ENCODE results near the gene PAIP2. TPM values are rescaled to one million over a fixed set of nuclear protein-coding genes. Genes with fewer than 3 reads are reported as not detected.

Gene PAIP2
- polyA plus RNA-seq, 1 of the 3 experiments (the other 2 are of a cell fraction): 73.2 TPM

- CTCF ChIA-PET: interaction anchor here (1.7 kb wide), 1 partner anchor 17 kb away, joined by 6 read pairs; no protein-coding TSS in a partner anchor
- H3K36me3 ChIP-seq (replicated peaks in 1 of 2; ENCODE audit: control insufficient read depth in 1 of 2, insufficient read depth in 2 of 2, low read length in 1 of 2): no peaks in the 10 kb centered on the region
- peaks cover 83% of the 10 kb centered on the region for H3K79me2 ChIP-seq (ENCODE audit: insufficient read depth)
- H4K20me1 ChIP-seq (ENCODE audit: insufficient read depth): peaks cover 74% of the 10 kb centered on the region
- no peak for DNase-seq
- TF ChIP-seq TCF12 (IDR thresholded peaks at IDR 0.05): no peak
- TF ChIP-seq GATA2 (CRISPR knock-in tag; IDR thresholded peaks at IDR 0.05): no peak
- TF ChIP-seq GABPA (IDR thresholded peaks at IDR 0.05; ENCODE audit: low read depth): no peak
- TF ChIP-seq NRF1 (IDR thresholded peaks at IDR 0.05; ENCODE audit: low read depth, low read length): no peak
- no peak for TF ChIP-seq RAD21 (IDR thresholded peaks at IDR 0.05; ENCODE audit: low read length)
- TF ChIP-seq EP300 (IDR thresholded peaks at IDR 0.05; ENCODE audit: borderline replicate concordance in 1 of 2, low read depth in 1 of 2, low read length in 1 of 2): no peak
- TF ChIP-seq IRF3 (IDR thresholded peaks at IDR 0.05; ENCODE audit: low read depth, low read length): no peak
- no peak for TF ChIP-seq SMC3 (IDR thresholded peaks at IDR 0.05; ENCODE audit: low read depth, low read length)
- no peak for TF ChIP-seq FOXM1 (IDR thresholded peaks at IDR 0.05; ENCODE audit: low read depth)
- TF ChIP-seq POLR2AphosphoS5 (IDR thresholded peaks at IDR 0.05; ENCODE audit: low read depth, low read length): no peak
- TF ChIP-seq PBX3 (IDR thresholded peaks at IDR 0.05): no peak
- TF ChIP-seq, protein P1, sequence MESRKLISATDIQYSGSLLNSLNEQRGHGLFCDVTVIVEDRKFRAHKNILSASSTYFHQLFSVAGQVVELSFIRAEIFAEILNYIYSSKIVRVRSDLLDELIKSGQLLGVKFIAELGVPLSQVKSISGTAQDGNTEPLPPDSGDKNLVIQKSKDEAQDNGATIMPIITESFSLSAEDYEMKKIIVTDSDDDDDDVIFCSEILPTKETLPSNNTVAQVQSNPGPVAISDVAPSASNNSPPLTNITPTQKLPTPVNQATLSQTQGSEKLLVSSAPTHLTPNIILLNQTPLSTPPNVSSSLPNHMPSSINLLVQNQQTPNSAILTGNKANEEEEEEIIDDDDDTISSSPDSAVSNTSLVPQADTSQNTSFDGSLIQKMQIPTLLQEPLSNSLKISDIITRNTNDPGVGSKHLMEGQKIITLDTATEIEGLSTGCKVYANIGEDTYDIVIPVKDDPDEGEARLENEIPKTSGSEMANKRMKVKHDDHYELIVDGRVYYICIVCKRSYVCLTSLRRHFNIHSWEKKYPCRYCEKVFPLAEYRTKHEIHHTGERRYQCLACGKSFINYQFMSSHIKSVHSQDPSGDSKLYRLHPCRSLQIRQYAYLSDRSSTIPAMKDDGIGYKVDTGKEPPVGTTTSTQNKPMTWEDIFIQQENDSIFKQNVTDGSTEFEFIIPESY (IDR thresholded peaks at IDR 0.05; ENCODE audit: borderline replicate concordance, low read depth): no peak
- TF ChIP-seq TAF1 (IDR thresholded peaks at IDR 0.05; ENCODE audit: borderline replicate concordance, low read depth, low read length): no peak
- TF ChIP-seq MAX (IDR thresholded peaks at IDR 0.05; ENCODE audit: low read depth): no peak
- TF ChIP-seq NFIC (IDR thresholded peaks at IDR 0.05; ENCODE audit: borderline replicate concordance): no peak
- no peak for TF ChIP-seq ELF1 (IDR thresholded peaks at IDR 0.05)
- peak overlapping the region; percentile 73 for H3K4me2 ChIP-seq
- peaks cover 10 to 20% of the 10 kb centered on the region in 2 experiments; a peak in 3 of 4 replicates for H3K4me1 ChIP-seq (ENCODE audit: control insufficient read depth in 1 of 2, insufficient read depth in 2 of 2, low read depth in 1 of 2, low read length in 1 of 2)
- no peak overlapping the region; the same call in 1 of the 2 replicates for H3K9ac ChIP-seq
- H3K27me3 ChIP-seq (ENCODE audit: insufficient read depth): no peaks in the 10 kb centered on the region
- no peaks in the 10 kb centered on the region for H3K9me2 ChIP-seq
- H3K9me3 ChIP-seq: no peaks in the 10 kb centered on the region
- peaks cover 23% of the 10 kb centered on the region for H3F3A ChIP-seq (replicated peaks; ENCODE audit: insufficient read depth)
- 0 out of 4 replicates have a peak overlapping the region, but pooled peaks of 1 of the 2 experiments have one; percentile 99 for H3K27ac ChIP-seq (ENCODE audit: low read depth in 2 of 2, low read length in 1 of 2)
- POLR2A ChIA-PET: interaction anchor here (1.2 to 1.7 kb wide), 2 partner anchors 10 to 45 kb away, joined by 3 to 4 read pairs; no protein-coding TSS in a partner anchor
- H3K4me3 ChIP-seq (ENCODE audit: low read depth in 2 of 2, low read length in 1 of 2): no peak overlapping the region
- WGBS (ENCODE audit: low lambda C conversion rate): 96% methylated on average over 12 of the region's 12 CpGs
- no peak overlapping the region for H2AFZ ChIP-seq (ENCODE audit: low read depth)
These were observed 44.8 kb upstream of the PAIP2 start for GRCh38 chr5:139296862-139297326.

Data from SK-N-SH (cell line).